Thoracic aorta (tissue), 2 donors: Measurements from ENCODE around the gene ROR1. TPM values are rescaled to one million over a fixed set of nuclear protein-coding genes. Genes with fewer than 3 reads are reported as not detected.
"Not testable (repeated sequence)": the region's sequence is repeated elsewhere in the genome, so short reads cannot be mapped to it uniquely, and the experiment has no call there.

Source experiments
- ATAC-seq: fragments of 150-250 bp; one replicate; pipeline ENCODE4 v1.8.0; 2017; ENCODE audit warnings: low read depth; ENCODE audit not compliant: insufficient number of reproducible peaks, low FRiP score
- DNase-seq: peaks from one replicate; pipeline ENCODE4 v3.0.0-alpha.2; 2020; ENCODE audit warnings: low spot score
- H3K27ac ChIP-seq, 2 donors: fragments of 200-600 bp; sonication (generic); 1 replicate in 1 of 2; 2 replicates in 1 of 2; pipeline ENCODE4 v1.5.1; 2016; ENCODE audit warnings: mild to moderate bottlenecking in 2 of 2, moderate library complexity in 2 of 2
- H3K27me3 ChIP-seq: fragments of 200-600 bp; sonication (generic); replicated peaks from 2 replicates; pipeline ENCODE4 v1.6.0; 2016; ENCODE audit warnings: mild to moderate bottlenecking; ENCODE audit not compliant: insufficient read depth
- H3K36me3 ChIP-seq: fragments of 200-600 bp; sonication (generic); one replicate; pipeline ENCODE4 v1.5.1; 2016
- H3K4me1 ChIP-seq, 2 donors: fragments of 200-600 bp; sonication (generic); 1 replicate in 1 of 2; 2 replicates in 1 of 2; pipeline versions ENCODE4 v1.5.1 to v1.6.0; 2016; ENCODE audit warnings: low read depth in 2 of 2, mild to moderate bottlenecking in 1 of 2; ENCODE audit not compliant: control insufficient read depth in 1 of 2
- H3K4me3 ChIP-seq: fragments of 200-600 bp; sonication (generic); 2 replicates; pipeline ENCODE4 v1.5.1; 2016; ENCODE audit warnings: mild to moderate bottlenecking
- H3K9me3 ChIP-seq: fragments of 200-600 bp; sonication (generic); 2 replicates; pipeline ENCODE4 v1.5.1; 2016
- total RNA-seq, 2 donors: library from RNA; depleted of rRNA; stranded (reverse); fragments of >200 nt; gene quantifications; one replicate each; pipeline versions ENCODE4 v1.1.0 to v1.2.3, GENCODE V29; 2016
- TF ChIP-seq, protein P1 (sequence below): fragments of 200-600 bp; sonication (generic); IDR thresholded peaks from one replicate; pipeline ENCODE4 v1.5.1; 2019; ENCODE audit warnings: antibody characterized with exemption

The ROR1 gene
- total RNA-seq, 2 donors from 2014 or later, result 41.2 to 51.8 TPM

DNA sequence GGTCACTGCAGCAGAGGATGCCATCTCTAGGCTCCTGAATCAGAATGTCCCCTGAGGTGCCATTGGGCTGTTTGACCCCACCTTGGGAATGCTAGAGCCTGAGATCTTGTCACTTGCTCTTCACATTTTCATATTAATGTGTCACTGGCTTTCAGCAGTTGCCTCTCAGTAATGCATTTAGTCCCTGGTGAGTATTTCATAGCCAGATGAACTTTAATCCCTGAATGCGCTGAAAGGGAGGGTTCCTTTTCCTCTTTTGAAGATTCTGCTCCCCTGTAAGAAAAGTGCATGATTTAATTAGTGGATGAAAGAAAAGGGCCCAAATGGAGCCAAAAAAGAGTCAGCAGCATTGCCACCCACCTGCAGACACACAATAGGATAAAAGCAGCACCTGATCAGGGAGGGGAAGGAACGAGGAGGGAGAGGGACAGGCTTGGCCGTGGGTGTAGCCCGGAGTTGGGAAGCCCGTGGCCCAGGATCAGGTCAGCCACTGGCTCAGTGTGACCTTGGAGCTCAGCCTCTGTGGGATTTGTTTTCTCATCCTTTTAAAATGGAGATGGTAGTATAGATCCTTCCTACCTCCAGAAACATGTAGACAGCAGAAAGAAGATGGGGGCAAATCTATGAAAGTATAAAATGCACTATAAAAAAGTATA is 31.1 kb downstream of the ROR1 start:
- no peak for DNase-seq
- no peak overlapping the region for H3K4me3 ChIP-seq
- H3K27me3 ChIP-seq, result no peaks in the 10 kb centered on the region
- H3K36me3 ChIP-seq, result no peaks in the 10 kb centered on the region
- H3K9me3 ChIP-seq, result no peaks in the 10 kb centered on the region
- H3K4me1 ChIP-seq, result peaks cover 19 to 42% of the 10 kb centered on the region in 2 donors
- no peak for ATAC-seq
- TF ChIP-seq, protein P1, sequence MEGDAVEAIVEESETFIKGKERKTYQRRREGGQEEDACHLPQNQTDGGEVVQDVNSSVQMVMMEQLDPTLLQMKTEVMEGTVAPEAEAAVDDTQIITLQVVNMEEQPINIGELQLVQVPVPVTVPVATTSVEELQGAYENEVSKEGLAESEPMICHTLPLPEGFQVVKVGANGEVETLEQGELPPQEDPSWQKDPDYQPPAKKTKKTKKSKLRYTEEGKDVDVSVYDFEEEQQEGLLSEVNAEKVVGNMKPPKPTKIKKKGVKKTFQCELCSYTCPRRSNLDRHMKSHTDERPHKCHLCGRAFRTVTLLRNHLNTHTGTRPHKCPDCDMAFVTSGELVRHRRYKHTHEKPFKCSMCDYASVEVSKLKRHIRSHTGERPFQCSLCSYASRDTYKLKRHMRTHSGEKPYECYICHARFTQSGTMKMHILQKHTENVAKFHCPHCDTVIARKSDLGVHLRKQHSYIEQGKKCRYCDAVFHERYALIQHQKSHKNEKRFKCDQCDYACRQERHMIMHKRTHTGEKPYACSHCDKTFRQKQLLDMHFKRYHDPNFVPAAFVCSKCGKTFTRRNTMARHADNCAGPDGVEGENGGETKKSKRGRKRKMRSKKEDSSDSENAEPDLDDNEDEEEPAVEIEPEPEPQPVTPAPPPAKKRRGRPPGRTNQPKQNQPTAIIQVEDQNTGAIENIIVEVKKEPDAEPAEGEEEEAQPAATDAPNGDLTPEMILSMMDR, result no peak
- no peak overlapping the region for H3K27ac ChIP-seq

GRCh38 chr1:63807046-63807445 is 33.2 kb downstream of the ROR1 start:
- TF ChIP-seq, protein P1, result no peak
- ATAC-seq, result no peak

DNA sequence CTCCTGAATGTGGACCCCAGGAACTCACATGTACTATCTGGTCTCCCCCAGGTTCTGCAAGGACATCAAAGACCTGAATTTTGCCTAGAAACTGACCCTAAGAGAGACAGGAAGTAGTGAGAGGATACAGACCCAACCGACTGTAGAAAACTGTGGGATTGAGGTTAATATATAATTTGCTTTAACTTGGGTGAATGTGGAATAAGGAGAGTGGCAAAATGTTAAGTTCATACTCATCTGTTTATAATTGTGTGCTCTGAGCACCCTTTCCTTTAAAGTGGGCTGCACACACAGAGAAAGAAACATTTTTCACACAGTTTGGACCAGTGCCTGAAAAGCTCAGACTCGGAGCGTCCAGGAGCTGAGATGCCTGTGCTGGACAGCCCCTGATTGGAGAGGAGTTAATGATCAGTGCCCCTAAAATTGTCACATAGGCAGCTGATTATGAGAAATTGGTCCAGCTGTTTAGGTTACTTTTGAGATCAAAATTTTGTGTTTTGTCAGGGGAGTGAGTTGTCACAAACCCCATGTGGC is 37.2 kb downstream of the ROR1 start:
- no peak for DNase-seq
- Histone ChIP-seq H3K27me3 (no peaks in the 10 kb centered on the region), H3K9me3 (no peaks in the 10 kb centered on the region), H3K27ac (peak overlapping the region in 1 of 2 donors; percentile 26), H3K4me3 (no peak overlapping the region), H3K4me1 (peaks cover 32 to 68% of the 10 kb centered on the region in 2 donors), H3K36me3 (no peaks in the 10 kb centered on the region)
- no peak for ATAC-seq
- TF ChIP-seq, protein P1, result no peak

More at GRCh38 chr1:63807046-63807445, 33.2 kb downstream of the ROR1 start:
- Histone ChIP-seq H3K27ac (no peak overlapping the region), H3K27me3 (no peaks in the 10 kb centered on the region), H3K4me3 (no peak overlapping the region), H3K4me1 (peaks cover 27 to 56% of the 10 kb centered on the region in 2 donors), H3K36me3 (no peaks in the 10 kb centered on the region), H3K9me3 (no peaks in the 10 kb centered on the region)
- no peak for DNase-seq

GRCh38 chr1:63812071-63812700 is 38.4 kb downstream of the ROR1 start:
- no peak overlapping the region for H3K4me3 ChIP-seq
- no peak for ATAC-seq
- H3K27ac ChIP-seq, result peak overlapping the region in 1 of 2 donors; percentile 74
- peaks cover 42 to 76% of the 10 kb centered on the region in 2 donors for H3K4me1 ChIP-seq
- no peaks in the 10 kb centered on the region for H3K27me3 ChIP-seq
- TF ChIP-seq, protein P1, result no peak
- H3K36me3 ChIP-seq, result no peaks in the 10 kb centered on the region
- DNase-seq, result no peak
- H3K9me3 ChIP-seq, result no peaks in the 10 kb centered on the region

DNA sequence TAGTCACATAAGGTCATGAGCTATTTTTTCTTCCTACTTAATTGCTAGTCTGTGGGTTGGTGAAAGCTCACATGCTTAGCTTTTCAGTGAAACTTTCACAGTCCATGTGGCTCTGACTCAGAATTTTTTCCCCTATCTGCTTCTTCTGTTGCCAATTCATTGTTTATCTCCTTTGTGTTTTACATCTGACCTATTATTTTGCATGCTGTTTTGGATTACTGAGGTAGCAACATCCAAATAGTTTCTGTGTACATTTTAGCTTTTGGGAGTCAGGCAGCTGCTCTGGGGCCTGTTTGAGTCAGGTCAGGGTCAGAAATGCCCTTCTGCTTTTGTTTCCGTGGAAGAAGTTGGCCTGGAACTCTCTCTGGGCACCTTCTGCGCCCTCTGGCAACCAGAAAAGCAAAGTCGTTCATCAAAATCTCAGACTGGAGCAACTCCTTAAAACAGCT is 40.0 kb downstream of the ROR1 start:
- H3K4me3 ChIP-seq, result no peak overlapping the region
- H3K9me3 ChIP-seq, result no peaks in the 10 kb centered on the region
- peak overlapping the region; percentile 67 to 74 for H3K27ac ChIP-seq
- TF ChIP-seq, protein P1, result no peak
- peaks cover 43 to 92% of the 10 kb centered on the region in 2 donors for H3K4me1 ChIP-seq
- H3K27me3 ChIP-seq, result no peaks in the 10 kb centered on the region
- H3K36me3 ChIP-seq, result no peaks in the 10 kb centered on the region
- DNase-seq, result no peak
- no peak for ATAC-seq

- H3K4me1 ChIP-seq, result peaks cover 36 to 96% of the 10 kb centered on the region in 2 donors
Observed at GRCh38 chr1:63816217-63816815, 42.5 kb downstream of the ROR1 start.

More at GRCh38 chr1:63816217-63816815, 42.5 kb downstream of the ROR1 start:
- DNase-seq, H3K36me3 ChIP-seq, H3K27ac ChIP-seq, H3K4me3 ChIP-seq, ATAC-seq, H3K27me3 ChIP-seq, H3K9me3 ChIP-seq: not testable (repeated sequence)
